ENCODE results near the gene OVAAL.

Gene OVAAL

DNA sequence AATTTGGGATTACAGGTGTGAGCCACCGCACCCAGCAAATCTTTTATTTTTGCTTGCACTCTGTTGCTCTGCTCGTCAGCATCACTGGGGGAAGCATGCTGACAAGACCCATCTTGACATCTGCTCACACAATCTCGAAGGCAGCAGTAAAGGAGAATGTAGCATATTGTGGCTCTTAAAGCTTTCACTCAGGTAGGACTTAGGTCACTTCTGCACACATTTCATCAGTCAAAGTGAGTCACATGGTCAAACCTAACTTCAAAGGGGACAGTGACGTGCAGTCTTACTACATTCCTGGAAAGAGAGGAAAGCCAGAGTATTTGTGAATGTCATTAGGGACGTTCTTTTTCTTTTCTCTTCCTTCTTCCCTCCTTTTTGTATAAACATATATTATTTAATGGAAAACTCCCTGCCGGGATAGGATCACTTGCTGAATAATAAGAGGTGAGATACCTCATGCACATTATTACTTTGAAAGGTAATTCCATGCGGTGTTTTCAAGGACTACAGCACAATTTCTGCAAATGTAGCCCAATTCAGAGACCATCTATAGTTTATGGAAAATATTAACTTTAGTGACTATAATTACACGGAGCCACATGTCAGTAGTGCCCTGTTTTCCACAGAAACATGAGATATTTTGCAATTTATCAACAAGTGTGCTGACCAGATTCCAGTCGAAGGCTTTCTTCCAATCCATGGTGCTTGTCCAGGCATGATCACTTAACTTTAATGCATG lies 37.1 kb upstream of the OVAAL start:
- no peak overlapping the region for H3K4me3 ChIP-seq (ENCODE audit: low read depth, low read length)
- TF ChIP-seq, protein P1, sequence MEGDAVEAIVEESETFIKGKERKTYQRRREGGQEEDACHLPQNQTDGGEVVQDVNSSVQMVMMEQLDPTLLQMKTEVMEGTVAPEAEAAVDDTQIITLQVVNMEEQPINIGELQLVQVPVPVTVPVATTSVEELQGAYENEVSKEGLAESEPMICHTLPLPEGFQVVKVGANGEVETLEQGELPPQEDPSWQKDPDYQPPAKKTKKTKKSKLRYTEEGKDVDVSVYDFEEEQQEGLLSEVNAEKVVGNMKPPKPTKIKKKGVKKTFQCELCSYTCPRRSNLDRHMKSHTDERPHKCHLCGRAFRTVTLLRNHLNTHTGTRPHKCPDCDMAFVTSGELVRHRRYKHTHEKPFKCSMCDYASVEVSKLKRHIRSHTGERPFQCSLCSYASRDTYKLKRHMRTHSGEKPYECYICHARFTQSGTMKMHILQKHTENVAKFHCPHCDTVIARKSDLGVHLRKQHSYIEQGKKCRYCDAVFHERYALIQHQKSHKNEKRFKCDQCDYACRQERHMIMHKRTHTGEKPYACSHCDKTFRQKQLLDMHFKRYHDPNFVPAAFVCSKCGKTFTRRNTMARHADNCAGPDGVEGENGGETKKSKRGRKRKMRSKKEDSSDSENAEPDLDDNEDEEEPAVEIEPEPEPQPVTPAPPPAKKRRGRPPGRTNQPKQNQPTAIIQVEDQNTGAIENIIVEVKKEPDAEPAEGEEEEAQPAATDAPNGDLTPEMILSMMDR (IDR thresholded peaks at IDR 0.05; ENCODE audit: insufficient read depth, low read length, missing control alignments): no peak
- POLR2A ChIA-PET: no interaction called here
- CTCF ChIA-PET: interaction anchor here (1.6 to 12.2 kb wide), 3 partner anchors 9 to 341 kb away, joined by 5 to 249 read pairs (median 14); no protein-coding TSS in a partner anchor
- no peak for DNase-seq (ENCODE audit: low read depth, low spot score)

DNA sequence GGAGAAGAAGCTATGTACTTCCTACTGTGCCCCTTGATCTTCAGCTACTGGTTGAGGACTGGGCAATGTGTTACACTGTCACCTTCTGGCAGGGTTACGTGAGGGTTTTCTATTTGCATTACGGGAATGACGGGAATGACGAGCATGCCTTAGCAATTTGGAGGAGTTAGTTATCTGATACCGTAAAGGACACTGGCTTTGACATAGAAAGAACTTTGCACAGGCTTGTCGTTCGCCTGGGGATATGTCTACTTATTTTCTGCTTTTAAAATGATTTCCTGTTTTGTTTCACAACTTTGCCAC lies 36.6 kb upstream of the OVAAL start:
- no peak for DNase-seq (ENCODE audit: low read depth, low spot score)
- TF ChIP-seq, protein P1 (IDR thresholded peaks at IDR 0.05; ENCODE audit: insufficient read depth, low read length, missing control alignments): no peak
- CTCF ChIA-PET: interaction anchor here (1.6 to 12.2 kb wide), 3 partner anchors 8 to 341 kb away, joined by 5 to 249 read pairs (median 14); no protein-coding TSS in a partner anchor
- POLR2A ChIA-PET: no interaction called here
- H3K4me3 ChIP-seq (ENCODE audit: low read depth, low read length): no peak overlapping the region

DNA sequence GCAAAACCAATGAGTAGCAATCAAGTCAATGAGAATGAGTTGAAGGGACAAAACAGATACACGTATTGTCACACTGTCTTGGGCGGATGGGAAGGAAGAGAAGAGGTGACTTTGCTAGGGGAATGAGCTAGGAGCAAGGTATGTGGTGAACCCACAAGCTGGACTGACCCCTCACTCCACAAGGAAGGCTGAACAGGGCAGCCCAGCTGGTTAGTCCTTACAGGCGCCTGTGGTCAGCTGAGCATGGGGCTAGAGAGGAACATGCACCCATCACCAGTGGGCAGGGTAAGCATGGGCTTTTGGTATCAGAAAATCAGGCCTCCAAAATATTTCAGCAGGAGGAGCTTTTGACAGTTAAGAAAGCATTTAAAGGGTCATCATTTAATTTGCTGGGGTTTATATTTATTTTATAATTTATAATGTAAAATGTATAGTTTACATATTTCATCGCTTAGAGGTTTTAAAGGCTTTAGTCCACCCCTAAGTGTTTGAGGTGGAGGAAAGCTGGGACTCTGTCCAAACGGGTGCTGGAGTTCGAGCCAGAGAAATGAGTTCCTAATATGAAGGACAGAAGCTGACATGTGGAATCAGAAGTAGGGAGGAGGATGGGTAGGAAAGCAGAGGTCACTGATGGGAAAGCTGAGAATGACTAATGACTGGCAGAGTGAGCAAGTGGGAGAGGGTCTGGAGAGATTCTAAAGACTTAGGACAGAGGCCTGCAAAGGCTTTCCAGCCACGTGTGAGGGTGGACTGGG lies 34.4 kb upstream of the OVAAL start:
- TF ChIP-seq, protein P1 (IDR thresholded peaks at IDR 0.05; ENCODE audit: insufficient read depth, low read length, missing control alignments): no peak
- H3K4me3 ChIP-seq (ENCODE audit: low read depth, low read length): no peak overlapping the region
- DNase-seq (ENCODE audit: low read depth, low spot score): no peak
- ChIA-PET POLR2A (no interaction called here), CTCF (interaction anchor here (1.0 to 2.7 kb wide), 5 partner anchors 9 to 642 kb away, joined by 3 to 17 read pairs (median 5); no protein-coding TSS in a partner anchor)

DNA sequence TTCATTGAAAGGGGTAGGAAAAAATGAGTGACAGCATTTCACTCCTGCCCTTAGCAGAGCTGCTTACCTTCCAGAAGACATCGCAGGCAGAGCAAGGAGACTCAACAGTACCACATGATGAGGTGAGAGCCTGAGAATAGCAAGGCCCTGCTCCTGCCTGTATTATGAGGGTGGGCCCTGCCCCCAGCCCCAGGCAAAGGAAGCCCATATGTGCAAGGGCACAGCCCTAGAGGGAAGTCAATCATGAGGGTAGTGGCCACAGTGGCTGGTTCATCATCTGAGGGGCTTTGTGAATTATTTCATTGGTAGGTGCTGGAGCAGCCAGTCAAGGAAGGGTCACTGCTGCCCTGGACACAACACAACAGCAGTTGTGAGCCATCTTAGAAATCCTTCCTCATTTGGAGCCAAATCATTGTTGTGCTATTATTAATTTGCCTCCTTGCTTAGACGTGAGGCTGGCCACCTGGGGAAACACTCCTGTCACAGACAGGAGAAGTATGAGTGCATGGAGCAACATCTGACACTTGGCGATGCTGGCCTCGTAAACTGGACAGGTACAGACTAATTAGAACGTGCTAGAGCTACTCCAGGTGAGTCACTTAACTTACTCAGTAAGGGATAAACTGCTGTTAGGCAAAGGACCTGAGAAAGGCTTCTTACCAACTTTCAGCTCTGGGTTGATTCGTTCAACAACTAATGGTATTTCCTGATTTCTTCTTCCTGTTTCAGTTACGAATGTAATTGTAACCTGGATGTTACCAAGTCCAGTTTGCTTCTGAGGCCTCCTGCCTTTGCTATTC lies 33.6 kb upstream of the OVAAL start:
- TF ChIP-seq, protein P1 (IDR thresholded peaks at IDR 0.05; ENCODE audit: insufficient read depth, low read length, missing control alignments): no peak
- ChIA-PET CTCF (interaction anchor here (1.0 to 2.7 kb wide), 7 partner anchors 8 to 641 kb away, joined by 3 to 17 read pairs (median 5); no protein-coding TSS in a partner anchor), POLR2A (no interaction called here)
- DNase-seq (ENCODE audit: low read depth, low spot score): no peak
- H3K4me3 ChIP-seq (ENCODE audit: low read depth, low read length): no peak overlapping the region

DNA sequence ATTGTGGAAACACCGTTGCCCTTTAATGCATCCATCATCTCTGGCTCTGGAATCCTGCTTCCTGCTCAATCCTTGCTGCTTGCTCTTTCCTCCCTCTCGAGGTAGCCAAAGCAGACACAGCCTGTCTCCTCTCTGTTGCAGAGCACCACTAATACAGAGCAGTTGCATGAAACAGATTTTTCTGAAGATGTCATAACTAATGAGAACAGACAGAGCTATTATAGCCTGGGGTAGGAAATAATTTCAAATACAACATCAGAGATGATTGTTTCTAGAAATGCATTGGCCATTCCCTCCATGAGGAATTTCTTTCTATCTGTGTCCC lies 33.1 kb upstream of the OVAAL start:
- TF ChIP-seq, protein P1 (IDR thresholded peaks at IDR 0.05; ENCODE audit: insufficient read depth, low read length, missing control alignments): no peak
- ChIA-PET POLR2A (no interaction called here), CTCF (interaction anchor here (1.0 to 2.7 kb wide), 3 partner anchors 10 to 336 kb away, joined by 4 to 17 read pairs (median 11); no protein-coding TSS in a partner anchor)

More for the DNA sequence above, 33.1 kb upstream of the OVAAL start:
- no peak for DNase-seq (ENCODE audit: low read depth, low spot score)
- no peak overlapping the region for H3K4me3 ChIP-seq (ENCODE audit: low read depth, low read length)
